ENCODE results near the gene HBS1L. TPM values are rescaled to one million over a fixed set of nuclear protein-coding genes. Genes with fewer than 3 reads are reported as not detected.

The HBS1L gene
- total RNA-seq, 4 donors from 2014 or later, result 39.2 to 54.8 (median 47.0) TPM

- ATAC-seq (ENCODE audit: low FRiP score) (no peak), DNase-seq (ENCODE audit: low spot score) (no peak)
- TF ChIP-seq CTCF (IDR thresholded peaks at IDR 0.05), result no peak
Measured at GRCh38 chr6:135014353-135014832, 40.2 kb downstream of the HBS1L start.

GRCh38 chr6:135013211-135013610 is 41.4 kb downstream of the HBS1L start:
- DNase-seq (ENCODE audit: low spot score) (no peak), ATAC-seq (ENCODE audit: low FRiP score) (no peak)
- TF ChIP-seq CTCF (IDR thresholded peaks at IDR 0.05), result no peak

- no peak for ATAC-seq (ENCODE audit: low FRiP score)
- DNase-seq (ENCODE audit: low spot score), result no peak
- no peak for TF ChIP-seq CTCF (IDR thresholded peaks at IDR 0.05)
Measured at GRCh38 chr6:135012764-135013163, 41.9 kb downstream of the HBS1L start.

GRCh38 chr6:135012349-135012748 is 42.3 kb downstream of the HBS1L start:
- no peak for DNase-seq (ENCODE audit: low spot score)
- TF ChIP-seq CTCF (IDR thresholded peaks at IDR 0.05), result no peak
- no peak for ATAC-seq (ENCODE audit: low FRiP score)

DNA sequence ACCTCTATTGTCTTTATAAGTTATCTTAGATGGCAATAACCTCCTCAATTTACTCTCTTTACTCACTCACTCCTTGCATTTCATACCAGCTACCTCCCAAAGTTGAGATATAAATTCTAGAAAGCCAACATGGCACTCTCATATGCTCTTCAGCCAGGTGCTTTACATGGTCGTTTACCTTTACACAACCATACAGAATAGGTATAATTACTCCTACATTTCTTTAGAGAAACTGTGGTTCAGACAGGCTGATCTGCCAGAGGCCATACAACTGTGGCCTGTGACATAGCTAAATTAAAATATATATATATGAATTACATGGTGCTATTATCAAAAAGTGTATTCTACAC is 45.7 kb downstream of the HBS1L start:
- no peak for DNase-seq (ENCODE audit: low spot score)
- TF ChIP-seq CTCF (IDR thresholded peaks at IDR 0.05), result no peak
- ATAC-seq (ENCODE audit: low FRiP score), result no peak

DNA sequence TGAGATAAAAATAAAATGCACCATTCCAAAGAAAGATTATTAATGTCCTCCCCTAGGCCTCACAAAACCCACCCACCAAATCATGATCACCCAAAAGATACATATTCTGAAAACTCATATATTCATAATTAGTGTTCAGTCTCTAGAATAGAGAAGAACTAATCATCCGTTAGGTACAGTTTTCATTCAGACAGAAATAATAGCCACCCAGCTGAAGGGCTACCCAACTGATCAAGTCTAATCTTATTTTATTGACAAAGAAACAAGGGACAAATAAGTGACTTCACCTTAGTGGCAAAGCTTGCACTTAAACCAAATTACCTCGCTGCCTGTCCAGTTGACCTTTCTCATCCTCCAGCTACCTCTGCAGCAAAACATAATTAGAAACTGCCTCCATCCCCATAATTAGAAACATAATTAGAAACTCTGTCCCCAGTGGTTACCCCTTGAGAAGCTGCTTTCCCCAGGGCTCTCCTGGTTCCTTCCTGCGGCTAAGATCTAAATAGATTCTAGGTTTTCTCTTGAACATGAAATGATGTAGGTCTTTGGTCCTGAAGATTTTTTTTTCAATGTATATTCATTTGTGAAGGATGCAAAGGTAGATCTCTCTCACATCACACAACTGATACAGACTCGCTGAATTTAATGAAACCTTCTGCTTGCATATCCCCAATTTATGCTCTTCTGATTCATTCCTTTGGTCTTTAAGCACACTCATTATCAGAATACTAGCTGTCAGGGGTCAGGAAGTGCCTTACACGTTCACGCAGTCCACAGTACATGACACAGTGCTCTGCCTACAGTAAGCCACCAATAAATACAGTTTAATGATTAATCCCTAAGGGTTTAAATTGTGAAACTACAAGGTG is 46.3 kb downstream of the HBS1L start:
- no peak for TF ChIP-seq CTCF (IDR thresholded peaks at IDR 0.05)
- ATAC-seq (ENCODE audit: low FRiP score), result no peak
- no peak for DNase-seq (ENCODE audit: low spot score)

DNA sequence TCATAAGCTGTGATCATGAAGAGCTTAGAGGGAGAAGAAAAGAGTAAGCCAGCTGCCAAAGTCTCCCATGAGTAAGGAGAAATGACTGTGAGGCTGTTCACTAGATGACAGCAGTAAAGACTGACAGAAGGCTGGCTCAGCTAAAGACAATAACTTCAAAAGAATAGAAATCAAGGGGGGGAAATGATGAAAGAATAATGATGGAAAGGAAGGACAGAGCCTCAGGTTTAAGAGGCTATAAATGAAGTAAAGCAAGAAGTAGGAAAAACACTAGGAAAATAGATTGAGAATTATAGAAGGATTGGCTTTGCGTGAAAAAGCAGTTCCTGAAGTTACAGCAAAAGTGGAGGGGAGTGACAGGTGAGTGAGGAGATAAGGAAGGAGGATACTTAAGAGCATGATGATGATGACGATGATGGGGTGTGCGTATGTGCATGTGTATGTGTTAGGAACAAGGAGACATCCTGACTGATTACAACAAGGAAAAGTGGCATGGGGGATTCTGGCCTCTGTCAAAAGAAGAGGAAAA is 48.2 kb downstream of the HBS1L start:
- no peak for TF ChIP-seq CTCF (IDR thresholded peaks at IDR 0.05)
- no peak for DNase-seq (ENCODE audit: low spot score)
- ATAC-seq (ENCODE audit: low FRiP score), result no peak
